ENCODE data around the gene TDRD12.
"Not testable (repeated sequence)": the region's sequence is repeated elsewhere in the genome, so short reads cannot be mapped to it uniquely, and the experiment has no call there.

Gene TDRD12

GRCh38 chr19:32781280-32781679, 61.7 kb downstream of the TDRD12 start:
- Histone ChIP-seq H3K27ac (ENCODE audit: extremely low read depth, low read depth, low read length) (no peak overlapping the region), H3K4me1 (ENCODE audit: control insufficient read depth, insufficient read depth, low read length) (0 out of 2 replicates have a peak, but pooled peaks cover 2% of the 10 kb centered on the region), H3K36me3 (ENCODE audit: control insufficient read depth in 2 of 2, insufficient read depth in 1 of 2, low read length in 2 of 2) (no peaks in the 10 kb centered on the region; a peak in 1 of 3 replicates), H3K4me3 (ENCODE audit: low read depth, low read length) (no peak overlapping the region), H3K9me3 (ENCODE audit: control insufficient read depth, insufficient read depth, low read depth, low read length) (peaks cover 2% of the 10 kb centered on the region; the same call in 1 of the 2 replicates)
- ChIA-PET CTCF (interaction anchor here (0.7 kb wide), 2 partner anchors 78 to 130 kb away, joined by 3 read pairs; no protein-coding TSS in a partner anchor), POLR2A (no interaction called here)
- TF ChIP-seq ZNF280D (tag by site-specific recombination; IDR thresholded peaks at IDR 0.05) (peak; percentile 87), SETDB1 (IDR thresholded peaks at IDR 0.05; ENCODE audit: insufficient read length, low read length) (peak; percentile 92), TRIM28 (IDR thresholded peaks at IDR 0.05; ENCODE audit: borderline replicate concordance, low read length) (peak; percentile 19; the same call in 1 of the 2 replicates), ZNF558 (tag by site-specific recombination; IDR thresholded peaks at IDR 0.05) (no peak), ZNF624 (tag by site-specific recombination; IDR thresholded peaks at IDR 0.05) (peak; percentile 100)

- H3K4me3 ChIP-seq (ENCODE audit: low read depth, low read length); H3K27ac ChIP-seq (ENCODE audit: extremely low read depth, low read depth, low read length); POLR2A ChIA-PET; H3K4me1 ChIP-seq (ENCODE audit: control insufficient read depth, insufficient read depth, low read length); CTCF ChIA-PET; H3K9me3 ChIP-seq (ENCODE audit: control insufficient read depth, insufficient read depth, low read depth, low read length); H3K36me3 ChIP-seq (ENCODE audit: control insufficient read depth in 2 of 2, insufficient read depth in 1 of 2, low read length in 2 of 2): not testable (repeated sequence)
- peak; percentile 97 for TF ChIP-seq ZNF146 (tag by site-specific recombination; IDR thresholded peaks at IDR 0.05)
- peak; percentile 90 for TF ChIP-seq ZNF280D (tag by site-specific recombination; IDR thresholded peaks at IDR 0.05)
- peak; percentile 52; the same call in 1 of the 2 replicates for TF ChIP-seq ZNF580 (tag by site-specific recombination; IDR thresholded peaks at IDR 0.05)
Observed at GRCh38 chr19:32782089-32782488, 62.5 kb downstream of the TDRD12 start.

GRCh38 chr19:32787161-32787813, 67.7 kb downstream of the TDRD12 start:
- not testable (repeated sequence) for H3K9me3 ChIP-seq (ENCODE audit: control insufficient read depth, insufficient read depth, low read depth, low read length); H3K4me3 ChIP-seq (ENCODE audit: low read depth, low read length); H3K4me1 ChIP-seq (ENCODE audit: control insufficient read depth, insufficient read depth, low read length); H3K27ac ChIP-seq (ENCODE audit: extremely low read depth, low read depth, low read length); H3K36me3 ChIP-seq (ENCODE audit: control insufficient read depth in 2 of 2, insufficient read depth in 1 of 2, low read length in 2 of 2)
- POLR2A ChIA-PET: interaction anchor here (0.6 to 1.3 kb wide), 5 partner anchors 9 to 1118 kb away, joined by 3 to 4 read pairs (median 3); no protein-coding TSS in a partner anchor
- CTCF ChIA-PET: interaction anchor here (0.6 to 2.0 kb wide), 11 partner anchors 9 to 397 kb away, joined by 3 to 10 read pairs (median 5); no protein-coding TSS in a partner anchor
- peak; percentile 64 for TF ChIP-seq GLIS1 (tag by site-specific recombination; IDR thresholded peaks at IDR 0.05)
- 0 out of 2 replicates have a peak, but pooled peaks have one; percentile 11 for TF ChIP-seq KLF17 (tag by site-specific recombination; IDR thresholded peaks at IDR 0.05)
- peak; percentile 79 for TF ChIP-seq KLF1 (tag by site-specific recombination; IDR thresholded peaks at IDR 0.05)
- TF ChIP-seq ZFHX2 (tag by site-specific recombination; conservative IDR thresholded peaks at IDR 0.05): peak; percentile 98
- TF ChIP-seq ZBTB17 (tag by site-specific recombination; IDR thresholded peaks at IDR 0.05): peak; percentile 97
- TF ChIP-seq PRDM10 (tag by site-specific recombination; IDR thresholded peaks at IDR 0.05): peak; percentile 40; the same call in 1 of the 2 replicates
- TF ChIP-seq KLF9 (tag by site-specific recombination; IDR thresholded peaks at IDR 0.05; ENCODE audit: low read depth): 0 out of 2 replicates have a peak, but pooled peaks have one; percentile 33
- peak; percentile 90 for TF ChIP-seq ZIC2 (tag by site-specific recombination; IDR thresholded peaks at IDR 0.05)
- TF ChIP-seq ZFP69B (tag by site-specific recombination; IDR thresholded peaks at IDR 0.05): peak; percentile 94
- TF ChIP-seq YY1 (tag by site-specific recombination; IDR thresholded peaks at IDR 0.05): peak; percentile 81; the same call in 1 of the 2 replicates
- 0 out of 2 replicates have a peak, but pooled peaks have one; percentile 34 for TF ChIP-seq ZNF341 (tag by site-specific recombination; IDR thresholded peaks at IDR 0.05; ENCODE audit: low read depth)
- peak; percentile 96 for TF ChIP-seq EGR2 (tag by site-specific recombination; IDR thresholded peaks at IDR 0.05; ENCODE audit: low read depth)
